Loucy (cell line): Measurements from ENCODE around the gene ST3GAL2.

Experiments
- EZH2phosphoT487 ChIP-seq: fragments of 200-600 bp; IDR thresholded peaks from 2 replicates; pipeline ENCODE4 v1.6.1; 2018; ENCODE audit warnings: antibody characterized with exemption, mild to moderate bottlenecking, moderate library complexity, borderline replicate concordance
- TF ChIP-seq, protein P1 (sequence below): fragments of 200-600 bp; sonication (generic); conservative IDR thresholded peaks from 2 replicates; pipeline ENCODE4 v1.5.1; 2014; ENCODE audit warnings: mild to moderate bottlenecking, antibody characterized with exemption, low read length

DNA sequence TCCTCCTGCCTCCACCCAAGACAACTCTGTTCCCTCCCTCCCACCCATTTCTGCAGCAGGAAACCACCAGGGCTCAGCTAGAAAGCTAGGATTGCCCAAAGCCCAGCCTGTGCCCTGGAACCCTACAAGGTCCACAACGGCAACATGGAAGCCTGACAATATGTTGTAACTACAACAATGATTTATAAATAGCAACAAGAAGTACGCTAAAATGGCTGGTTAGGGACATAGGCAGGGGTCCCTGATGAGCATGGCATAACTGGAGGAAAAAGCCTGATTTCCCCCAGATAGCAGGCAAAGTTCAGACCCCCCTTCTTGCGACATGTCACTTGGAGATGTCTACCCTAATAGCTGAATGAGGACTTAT is 6.6 kb downstream of the ST3GAL2 start:
- TF ChIP-seq, protein P1, sequence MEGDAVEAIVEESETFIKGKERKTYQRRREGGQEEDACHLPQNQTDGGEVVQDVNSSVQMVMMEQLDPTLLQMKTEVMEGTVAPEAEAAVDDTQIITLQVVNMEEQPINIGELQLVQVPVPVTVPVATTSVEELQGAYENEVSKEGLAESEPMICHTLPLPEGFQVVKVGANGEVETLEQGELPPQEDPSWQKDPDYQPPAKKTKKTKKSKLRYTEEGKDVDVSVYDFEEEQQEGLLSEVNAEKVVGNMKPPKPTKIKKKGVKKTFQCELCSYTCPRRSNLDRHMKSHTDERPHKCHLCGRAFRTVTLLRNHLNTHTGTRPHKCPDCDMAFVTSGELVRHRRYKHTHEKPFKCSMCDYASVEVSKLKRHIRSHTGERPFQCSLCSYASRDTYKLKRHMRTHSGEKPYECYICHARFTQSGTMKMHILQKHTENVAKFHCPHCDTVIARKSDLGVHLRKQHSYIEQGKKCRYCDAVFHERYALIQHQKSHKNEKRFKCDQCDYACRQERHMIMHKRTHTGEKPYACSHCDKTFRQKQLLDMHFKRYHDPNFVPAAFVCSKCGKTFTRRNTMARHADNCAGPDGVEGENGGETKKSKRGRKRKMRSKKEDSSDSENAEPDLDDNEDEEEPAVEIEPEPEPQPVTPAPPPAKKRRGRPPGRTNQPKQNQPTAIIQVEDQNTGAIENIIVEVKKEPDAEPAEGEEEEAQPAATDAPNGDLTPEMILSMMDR: no peak
- TF ChIP-seq EZH2phosphoT487: no peak
